IMR-90 (cell line): ENCODE results near the gene IRX1. TPM values are rescaled to one million over a fixed set of nuclear protein-coding genes. Genes with fewer than 3 reads are reported as not detected.

ENCODE experiments used
- ATAC-seq: fragments of 200-7000 bp; cut with Tn5 transposase; 2 replicates; pipeline ENCODE4 v1.9.1; 2020; ENCODE audit warnings: low read depth, mild to moderate bottlenecking, moderate library complexity
- BruUV-seq: library from RNA; stranded (reverse); fragments of 400-500 nt; replicated peaks from 2 replicates; lab custom pipeline; 2021; lab: Mats Ljungman, UMichigan
- CTCF ChIA-PET: fragments of 300-600 bp; formaldehyde crosslinking; extraction: SDS; loops from one replicate; lab custom pipeline; 2021; ENCODE audit warnings: antibody characterized with exemption; lab: Yijun Ruan, JAX
- POLR2A ChIA-PET: fragments of 300-600 bp; sonication (Branson Sonifier 250); formaldehyde crosslinking; loops from one replicate; lab custom pipeline; 2022; ENCODE audit warnings: antibody characterized with exemption; ENCODE audit not compliant: unreplicated experiment; lab: Charles Lee
- DNase-seq: peaks from one replicate; pipeline ENCODE4 v3.0.0; 2013
- H2AFZ ChIP-seq: replicated peaks from 2 replicates; pipeline ENCODE3; 2013; ENCODE audit warnings: low read length, mild to moderate bottlenecking; ENCODE audit not compliant: poor library complexity
- H2AK5ac ChIP-seq: 2 replicates; pipeline ENCODE4 v1.6.1; 2013; ENCODE audit warnings: low read depth, low read length, inconsistent platforms
- H2AK9ac ChIP-seq: replicated peaks from 2 replicates; pipeline ENCODE3; 2013; ENCODE audit warnings: mild to moderate bottlenecking, low read depth, low read length, moderate library complexity; ENCODE audit not compliant: poor library complexity
- H2BK120ac ChIP-seq: 2 replicates; pipeline ENCODE4 v1.6.1; 2013; ENCODE audit warnings: low read depth, low read length, inconsistent platforms
- H2BK15ac ChIP-seq: 3 replicates; pipeline ENCODE4 v1.6.1; 2013; ENCODE audit warnings: low read depth, low read length, inconsistent platforms
- H2BK20ac ChIP-seq: 2 replicates; pipeline ENCODE4 v1.6.1; 2013; ENCODE audit warnings: low read depth, mild to moderate bottlenecking, inconsistent platforms, low read length, moderate library complexity
- H2BK5ac ChIP-seq: 2 replicates; pipeline ENCODE4 v1.6.1; 2013; ENCODE audit warnings: mild to moderate bottlenecking, low read depth, low read length, inconsistent platforms; ENCODE audit not compliant: poor library complexity, severe bottlenecking
- H3K14ac ChIP-seq: replicated peaks from 2 replicates; pipeline ENCODE4 v1.6.1; 2013; ENCODE audit warnings: low read depth, low read length, inconsistent platforms
- H3K18ac ChIP-seq: 2 replicates; pipeline ENCODE4 v1.6.1; 2013; ENCODE audit warnings: low read depth, low read length, control low read depth
- H3K23ac ChIP-seq: 2 replicates; pipeline ENCODE4 v1.6.1; 2013; ENCODE audit warnings: low read depth, low read length, inconsistent platforms
- H3K27ac ChIP-seq: 2 replicates; pipeline ENCODE4 v1.5.1; 2013; ENCODE audit warnings: mild to moderate bottlenecking, control low read depth, low read length; ENCODE audit not compliant: insufficient read depth
- H3K27me3 ChIP-seq: 2 replicates; pipeline ENCODE4 v1.6.1; 2013; ENCODE audit warnings: low read length; ENCODE audit not compliant: control insufficient read depth, insufficient read depth
- H3K36me3 ChIP-seq: 2 replicates; pipeline ENCODE4 v1.6.1; 2013; ENCODE audit warnings: low read length, mixed read lengths; ENCODE audit not compliant: control insufficient read depth, insufficient read depth
- H3K4ac ChIP-seq: 2 replicates; pipeline ENCODE4 v1.6.1; 2013; ENCODE audit warnings: low read depth, low read length, inconsistent platforms
- H3K4me1 ChIP-seq: 2 replicates; pipeline ENCODE4 v1.6.1; 2013; ENCODE audit warnings: low read length, mixed read lengths; ENCODE audit not compliant: control insufficient read depth, insufficient read depth
- H3K4me2 ChIP-seq: 2 replicates; pipeline ENCODE4 v1.6.1; 2013; ENCODE audit warnings: low read depth, mild to moderate bottlenecking, control low read depth, low read length, moderate library complexity
- H3K4me3 ChIP-seq: 2 replicates; pipeline ENCODE4 v1.5.1; 2013; ENCODE audit warnings: low read depth, mild to moderate bottlenecking, control low read depth, low read length, moderate library complexity; ENCODE audit not compliant: insufficient read depth
- H3K56ac ChIP-seq: 2 replicates; pipeline ENCODE4 v1.6.1; 2013; ENCODE audit warnings: low read length, inconsistent platforms; ENCODE audit not compliant: insufficient read depth; ENCODE audit errors: extremely low read depth
- H3K79me1 ChIP-seq, 2 experiments: 2 replicates each; pipeline ENCODE4 v1.6.1; 2013; ENCODE audit warnings: low read length in 2 of 2, inconsistent platforms in 1 of 2, low read depth in 1 of 2
- H3K9ac ChIP-seq: 2 replicates; pipeline ENCODE4 v1.6.1; 2013; ENCODE audit warnings: low read depth, low read length, control low read depth
- H3K9me1 ChIP-seq: 2 replicates; pipeline ENCODE4 v1.6.1; 2013; ENCODE audit warnings: low read length, inconsistent platforms; ENCODE audit not compliant: insufficient read depth
- H3K9me3 ChIP-seq: 2 replicates; pipeline ENCODE4 v1.6.1; 2013; ENCODE audit warnings: low read length; ENCODE audit not compliant: control insufficient read depth, insufficient read depth
- H4K20me1 ChIP-seq: 2 replicates; pipeline ENCODE4 v1.6.1; 2013; ENCODE audit warnings: low read length, inconsistent platforms; ENCODE audit not compliant: insufficient read depth
- H4K5ac ChIP-seq: 2 replicates; pipeline ENCODE4 v1.6.1; 2013; ENCODE audit warnings: mild to moderate bottlenecking, low read depth, low read length, control low read depth
- H4K8ac ChIP-seq, 2 experiments: 2 replicates each; pipeline ENCODE4 v1.6.1; 2013; ENCODE audit warnings: low read depth in 2 of 2, low read length in 2 of 2, control low read depth in 1 of 2, inconsistent platforms in 1 of 2
- H4K91ac ChIP-seq: 2 replicates; pipeline ENCODE4 v1.6.1; 2013; ENCODE audit warnings: low read depth, low read length, inconsistent platforms; ENCODE audit not compliant: insufficient read depth
- CTCF ChIP-seq: conservative IDR thresholded peaks from 2 replicates; pipeline ENCODE4 v1.5.1; 2012; ENCODE audit warnings: mild to moderate bottlenecking, low read depth, low read length, improper control_type of control experiment
- MAFK ChIP-seq: IDR thresholded peaks from 2 replicates; pipeline ENCODE4 v1.6.1; 2012; ENCODE audit warnings: low read depth, low read length, improper control_type of control experiment
- MXI1 ChIP-seq: IDR thresholded peaks from 2 replicates; pipeline ENCODE4 v1.6.1; 2012; ENCODE audit warnings: low read depth, mild to moderate bottlenecking, low read length, moderate library complexity, borderline replicate concordance
- RAD21 ChIP-seq: IDR thresholded peaks from 2 replicates; pipeline ENCODE4 v1.6.1; 2012; ENCODE audit warnings: low read length, improper control_type of control experiment
- WGBS, 2 experiments: methylation state at CpG; one replicate each; pipeline versions ENCODE4 v1.1.5 to v1.1.7; 2013; ENCODE audit warnings: missing lambda C conversion rate in 2 of 2; ENCODE audit not compliant: insufficient read length in 1 of 2; ENCODE audit errors: extremely low coverage in 2 of 2; 5-methylcytosine and 5-hydroxymethylcytosine counted together
- dilution Hi-C: fragments of 300-500 bp; cut with HindIII; formaldehyde crosslinking; loops from one replicate; pipeline ENCODE4 v1.14.3; 2018; ENCODE audit warnings: low sequenced_read_pairs; ENCODE audit not compliant: unreplicated experiment
- in situ Hi-C: fragments of 300-500 bp; cut with MboI; formaldehyde crosslinking; loops from 3 replicates; pipeline ENCODE4 v1.14.3; 2019; ENCODE audit warnings: low sequenced_read_pairs, inconsistent platforms, mixed read lengths
- intact Hi-C: fragments of 100-400 bp; cut with micrococcal nuclease; formaldehyde crosslinking; loops from 2 replicates; pipeline ENCODE4 v1.10.0; 2022
- polyA plus RNA-seq, 3 experiments: library from polyadenylated mRNA; depleted of rRNA; stranded (reverse); fragments of >200 nt; gene quantifications; 2 replicates each; pipeline ENCODE4 v1.2.3, GENCODE V29; 2012; ENCODE audit warnings: low replicate concordance in 1 of 3
- total RNA-seq: library from RNA; depleted of rRNA; stranded (reverse); fragments of >200 nt; gene quantifications from 2 replicates; pipeline ENCODE4 v1.2.3, GENCODE V29; 2012
- TF ChIP-seq, protein P1 (sequence below): fragments of 150-350 bp; IDR thresholded peaks from 2 replicates; pipeline ENCODE4 v1.6.1; 2017; ENCODE audit warnings: mild to moderate bottlenecking, antibody characterized with exemption, low read length, low read depth

The IRX1 gene
- total and polyA plus RNA-seq, 2 of the 4 experiments (the other 2 are of a cell fraction), result not detected

DNA sequence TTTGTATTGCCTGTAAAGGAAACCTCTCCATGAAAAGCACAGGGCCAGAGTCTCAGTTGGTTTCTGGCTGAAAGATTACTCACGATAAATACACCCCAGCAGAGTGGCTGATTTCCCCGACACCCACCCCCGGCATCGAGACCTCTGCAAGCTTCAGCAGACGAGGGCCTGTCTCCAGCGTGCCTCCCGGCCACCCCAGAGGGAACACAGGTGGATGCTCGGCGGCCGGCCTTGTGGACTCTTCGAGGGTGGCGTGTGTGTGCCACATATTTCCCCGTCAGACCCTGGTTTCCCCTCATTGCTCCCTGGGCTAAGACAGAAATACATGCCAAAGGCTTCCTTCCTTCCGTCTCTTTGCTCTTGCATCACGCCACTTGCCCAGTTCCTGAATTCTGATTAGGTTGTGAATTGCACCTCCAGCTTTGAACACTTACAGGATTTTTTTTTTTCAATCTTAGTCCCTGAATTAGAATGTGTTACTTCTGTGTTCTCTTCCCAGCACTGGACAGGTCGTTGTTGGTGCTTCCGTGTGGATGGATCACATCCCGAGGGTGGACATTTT, 13.6 kb downstream of the IRX1 start:
- H3K79me1 ChIP-seq, result no peaks in the 10 kb centered on the region
- H2BK15ac ChIP-seq, result no peak overlapping the region
- no peaks in the 10 kb centered on the region for H3K36me3 ChIP-seq
- H2BK20ac ChIP-seq, result no peak overlapping the region
- in situ Hi-C loops, result no loop called here
- ChIA-PET POLR2A (no interaction called here), CTCF (no interaction called here)
- H3K18ac ChIP-seq, result no peak overlapping the region
- TF ChIP-seq MAFK (no peak), MXI1 (no peak), CTCF (no peak), RAD21 (no peak)
- TF ChIP-seq, protein P1, sequence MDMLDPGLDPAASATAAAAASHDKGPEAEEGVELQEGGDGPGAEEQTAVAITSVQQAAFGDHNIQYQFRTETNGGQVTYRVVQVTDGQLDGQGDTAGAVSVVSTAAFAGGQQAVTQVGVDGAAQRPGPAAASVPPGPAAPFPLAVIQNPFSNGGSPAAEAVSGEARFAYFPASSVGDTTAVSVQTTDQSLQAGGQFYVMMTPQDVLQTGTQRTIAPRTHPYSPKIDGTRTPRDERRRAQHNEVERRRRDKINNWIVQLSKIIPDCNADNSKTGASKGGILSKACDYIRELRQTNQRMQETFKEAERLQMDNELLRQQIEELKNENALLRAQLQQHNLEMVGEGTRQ, result no peak
- H3K9me3 ChIP-seq, result no peaks in the 10 kb centered on the region
- H2BK5ac ChIP-seq, result no peak overlapping the region
- H3K23ac ChIP-seq, result no peak overlapping the region
- no peaks in the 10 kb centered on the region for H4K20me1 ChIP-seq
- H3K14ac ChIP-seq, result no peak overlapping the region
- no peaks in the 10 kb centered on the region for H3K9me1 ChIP-seq
- no peak overlapping the region for H2AK5ac ChIP-seq
- no peak overlapping the region for H3K4me2 ChIP-seq
- intact Hi-C loops, result no loop called here
- dilution Hi-C loops, result no loop called here
- H3K56ac ChIP-seq, result no peak overlapping the region
- H3K9ac ChIP-seq, result no peak overlapping the region
- no peak overlapping the region for H2AFZ ChIP-seq
- BruUV-seq, result no TSS peak
- H4K91ac ChIP-seq, result no peak overlapping the region
- WGBS, 2 experiments, result no CpG with 5 or more reads among the region's 18 CpGs
- H4K8ac ChIP-seq, result no peak overlapping the region
- H3K27ac ChIP-seq, result no peak overlapping the region
- peak overlapping the region; percentile 37 for H2AK9ac ChIP-seq
- no peak for ATAC-seq
- no peak overlapping the region for H3K4me3 ChIP-seq
- no peaks in the 10 kb centered on the region; the same call in 1 of the 2 replicates for H3K27me3 ChIP-seq
- no peak overlapping the region for H3K4ac ChIP-seq
- no peak overlapping the region for H4K5ac ChIP-seq
- H2BK120ac ChIP-seq, result no peak overlapping the region
- no peak for DNase-seq
- no peaks in the 10 kb centered on the region for H3K4me1 ChIP-seq
